ENCODE measurements around the gene CCDC8.

GRCh38 chr19:46406976-46407375, 6.4 kb downstream of the CCDC8 start:
- no peak for TF ChIP-seq CTCF (IDR thresholded peaks at IDR 0.05)
- no peak for TF ChIP-seq POLR2A (IDR thresholded peaks at IDR 0.05)
- TF ChIP-seq POLR2AphosphoS5 (IDR thresholded peaks at IDR 0.05) = no peak
- no peak for TF ChIP-seq EP300 (IDR thresholded peaks at IDR 0.05)

All from upper lobe of left lung (tissue), 4 donors.